ENCODE data around the gene MAP2K1. TPM values are rescaled to one million over a fixed set of nuclear protein-coding genes. Genes with fewer than 3 reads are reported as not detected.

The MAP2K1 gene
- polyA plus RNA-seq, 4 donors, result 18.6 to 29.8 (median 21.2) TPM

GRCh38 chr15:66514586-66514985 is 127.9 kb downstream of the MAP2K1 start:
- Histone ChIP-seq H3K36me3 (ENCODE audit: control insufficient read depth in 3 of 3, insufficient read depth in 2 of 3, low read depth in 1 of 3, low read length in 3 of 3) (peaks cover 0 to 24% (median 3%) of the 10 kb centered on the region in 3 donors), H3K4me3 (ENCODE audit: low read depth in 1 of 3, low read length in 3 of 3) (no peak overlapping the region), H3K4me1 (ENCODE audit: control insufficient read depth in 3 of 3, insufficient read depth in 2 of 3, low read depth in 1 of 3, low read length in 2 of 3) (no peaks in the 10 kb centered on the region), H3K9me3 (ENCODE audit: control insufficient read depth in 2 of 2, insufficient read depth in 1 of 2, low read depth in 1 of 2, low read length in 1 of 2) (no peaks in the 10 kb centered on the region), H3K27ac (ENCODE audit: low read depth in 1 of 3, low read length in 2 of 3) (no peak overlapping the region), H3K27me3 (ENCODE audit: control insufficient read depth in 3 of 3, insufficient read depth in 3 of 3, low read length in 3 of 3) (no peaks in the 10 kb centered on the region)
- FAIRE-seq (no peak), DNase-seq (no peak)
- 85 to 89% (median 88%) methylated on average over 3 of the region's 3 CpGs for WGBS, 3 donors

- no peaks in the 10 kb centered on the region for H3K9me3 ChIP-seq (ENCODE audit: control insufficient read depth in 2 of 2, insufficient read depth in 1 of 2, low read depth in 1 of 2, low read length in 1 of 2)
- no peaks in the 10 kb centered on the region for H3K27me3 ChIP-seq (ENCODE audit: control insufficient read depth in 3 of 3, insufficient read depth in 3 of 3, low read length in 3 of 3)
- no peak for DNase-seq
- H3K27ac ChIP-seq (ENCODE audit: low read depth in 1 of 3, low read length in 2 of 3), result no peak overlapping the region
- H3K36me3 ChIP-seq (ENCODE audit: control insufficient read depth in 3 of 3, insufficient read depth in 2 of 3, low read depth in 1 of 3, low read length in 3 of 3), result peaks cover under 1 to 29% (median 3%) of the 10 kb centered on the region in 3 donors
- WGBS, 3 donors, result 94 to 100% (median 99%) methylated on average over 2 of the region's 2 CpGs
- H3K4me1 ChIP-seq (ENCODE audit: control insufficient read depth in 3 of 3, insufficient read depth in 2 of 3, low read depth in 1 of 3, low read length in 2 of 3), result no peaks in the 10 kb centered on the region
- FAIRE-seq, result no peak
- H3K4me3 ChIP-seq (ENCODE audit: low read depth in 1 of 3, low read length in 3 of 3), result no peak overlapping the region
Observed at GRCh38 chr15:66515901-66516322, 129.2 kb downstream of the MAP2K1 start.

GRCh38 chr15:66523926-66524325 is 137.2 kb downstream of the MAP2K1 start:
- DNase-seq (no peak), FAIRE-seq (no peak)
- no peak overlapping the region for H3K27ac ChIP-seq (ENCODE audit: low read depth in 1 of 3, low read length in 2 of 3)
- 91 to 96% (median 91%) methylated on average over 3 of the region's 3 CpGs for WGBS, 3 donors
- H3K27me3 ChIP-seq (ENCODE audit: control insufficient read depth in 3 of 3, insufficient read depth in 3 of 3, low read length in 3 of 3), result no peaks in the 10 kb centered on the region
- no peak overlapping the region for H3K4me3 ChIP-seq (ENCODE audit: low read depth in 1 of 3, low read length in 3 of 3)
- no peaks in the 10 kb centered on the region for H3K4me1 ChIP-seq (ENCODE audit: control insufficient read depth in 3 of 3, insufficient read depth in 2 of 3, low read depth in 1 of 3, low read length in 2 of 3)
- no peaks in the 10 kb centered on the region for H3K9me3 ChIP-seq (ENCODE audit: control insufficient read depth in 2 of 2, insufficient read depth in 1 of 2, low read depth in 1 of 2, low read length in 1 of 2)
- peaks cover 0 to 20% (median 2%) of the 10 kb centered on the region in 3 donors for H3K36me3 ChIP-seq (ENCODE audit: control insufficient read depth in 3 of 3, insufficient read depth in 2 of 3, low read depth in 1 of 3, low read length in 3 of 3)

GRCh38 chr15:66524838-66525237 is 138.1 kb downstream of the MAP2K1 start:
- 83 to 93% (median 89%) methylated on average over 4 of the region's 4 CpGs for WGBS, 3 donors
- H3K27ac ChIP-seq (ENCODE audit: low read depth in 1 of 3, low read length in 2 of 3), result no peak overlapping the region
- no peak for DNase-seq
- H3K9me3 ChIP-seq (ENCODE audit: control insufficient read depth in 2 of 2, insufficient read depth in 1 of 2, low read depth in 1 of 2, low read length in 1 of 2), result no peaks in the 10 kb centered on the region
- no peaks in the 10 kb centered on the region for H3K27me3 ChIP-seq (ENCODE audit: control insufficient read depth in 3 of 3, insufficient read depth in 3 of 3, low read length in 3 of 3)
- peaks cover 0 to 16% (median 2%) of the 10 kb centered on the region in 3 donors for H3K36me3 ChIP-seq (ENCODE audit: control insufficient read depth in 3 of 3, insufficient read depth in 2 of 3, low read depth in 1 of 3, low read length in 3 of 3)
- no peaks in the 10 kb centered on the region for H3K4me1 ChIP-seq (ENCODE audit: control insufficient read depth in 3 of 3, insufficient read depth in 2 of 3, low read depth in 1 of 3, low read length in 2 of 3)
- FAIRE-seq, result no peak
- H3K4me3 ChIP-seq (ENCODE audit: low read depth in 1 of 3, low read length in 3 of 3), result no peak overlapping the region

GRCh38 chr15:66535056-66535455 is 148.3 kb downstream of the MAP2K1 start:
- no peak overlapping the region for H3K27ac ChIP-seq (ENCODE audit: low read depth in 1 of 3, low read length in 2 of 3)
- FAIRE-seq (no peak), DNase-seq (no peak)
- no peak overlapping the region for H3K4me3 ChIP-seq (ENCODE audit: low read depth in 1 of 3, low read length in 3 of 3)
- WGBS, 3 donors, result 89 to 92% (median 90%) methylated on average over 9 of the region's 9 CpGs
- peaks cover 0 to 10% (median 0%) of the 10 kb centered on the region in 3 donors for H3K36me3 ChIP-seq (ENCODE audit: control insufficient read depth in 3 of 3, insufficient read depth in 2 of 3, low read depth in 1 of 3, low read length in 3 of 3)
- no peaks in the 10 kb centered on the region for H3K9me3 ChIP-seq (ENCODE audit: control insufficient read depth in 2 of 2, insufficient read depth in 1 of 2, low read depth in 1 of 2, low read length in 1 of 2)
- H3K27me3 ChIP-seq (ENCODE audit: control insufficient read depth in 3 of 3, insufficient read depth in 3 of 3, low read length in 3 of 3), result no peaks in the 10 kb centered on the region
- no peaks in the 10 kb centered on the region for H3K4me1 ChIP-seq (ENCODE audit: control insufficient read depth in 3 of 3, insufficient read depth in 2 of 3, low read depth in 1 of 3, low read length in 2 of 3)

Other genes with a start within 250 kb of the MAP2K1 start
- gene MEGF11, start 133.2 kb upstream of the MAP2K1 start, polyA plus RNA-seq, result under 1 TPM in 2 of 4 donors, not detected in 2; 0.24 to 0.41 TPM
- gene DIS3L, start 93.3 kb upstream of the MAP2K1 start, polyA plus RNA-seq, result 10 to 100 TPM in 2 of 4 donors, 1 to 10 TPM in 2; 6.7 to 32.3 (median 9.9) TPM
- 10 to 100 TPM in 1 of 4 donors, 1 to 10 TPM in 1, under 1 TPM in 2; 0.27 to 10.8 (median 3.9) TPM for gene TIPIN, start 30.2 kb upstream of the MAP2K1 start, polyA plus RNA-seq
- 10 to 100 TPM; 19.7 to 30.4 (median 26.1) TPM for gene SNAPC5, start 110.8 kb downstream of the MAP2K1 start, polyA plus RNA-seq
- 1,000 to 10,000 TPM in 3 of 4 donors, 100 to 1,000 TPM in 1; 708 to 2,664 (median 2,021) TPM for gene RPL4, start 117.9 kb downstream of the MAP2K1 start, polyA plus RNA-seq
- gene ZWILCH, start 118.4 kb downstream of the MAP2K1 start, polyA plus RNA-seq, result 10 to 100 TPM in 2 of 4 donors, 1 to 10 TPM in 2; 2.5 to 13.1 (median 8.5) TPM
- gene LCTL, start 179.1 kb downstream of the MAP2K1 start, polyA plus RNA-seq, result under 1 TPM in 1 of 4 donors, not detected in 3; 0.24 TPM

Measured in small intestine (tissue), 7 donors.